Neural cell (in vitro differentiated cells): ENCODE data around the gene GALNT14. TPM values are rescaled to one million over a fixed set of nuclear protein-coding genes. Genes with fewer than 3 reads are reported as not detected.

Experiments used
- H2AFZ ChIP-seq: fragments of 200-600, 300-800 bp; sonication (generic), shearing (Covaris generic); 2 replicates; pipeline ENCODE4 v1.6.0; 2014; ENCODE audit warnings: low read depth, mild to moderate bottlenecking, antibody characterized with exemption, low read length, moderate library complexity
- H3F3A ChIP-seq: fragments of 200-600 bp; shearing (Covaris generic); 2 replicates; pipeline ENCODE4 v1.6.1; 2016; ENCODE audit warnings: mild to moderate bottlenecking, moderate library complexity, mixed read lengths, antibody characterized with exemption, low read length; ENCODE audit not compliant: insufficient read depth, poor library complexity, severe bottlenecking
- H3K27ac ChIP-seq: fragments of 200-600, 300-800 bp; sonication (generic), shearing (Covaris generic); 2 replicates; pipeline ENCODE4 v1.5.1; 2014; ENCODE audit warnings: mild to moderate bottlenecking, low read length, moderate library complexity
- H3K27me3 ChIP-seq: fragments of 300-800, 200-600 bp; sonication (generic), shearing (Covaris generic); 2 replicates; pipeline ENCODE4 v1.6.0; 2014; ENCODE audit warnings: mild to moderate bottlenecking, low read depth, low read length, moderate library complexity; ENCODE audit not compliant: insufficient read depth
- H3K36me3 ChIP-seq: fragments of 300-800, 200-600 bp; sonication (generic), shearing (Covaris generic); 2 replicates; pipeline ENCODE4 v1.5.1; 2014; ENCODE audit warnings: mild to moderate bottlenecking, antibody characterized with exemption, low read length, moderate library complexity; ENCODE audit not compliant: insufficient read depth
- H3K4me2 ChIP-seq: fragments of 300-800, 200-600 bp; sonication (generic), shearing (Covaris generic); 2 replicates; pipeline ENCODE4 v1.6.0; 2014; ENCODE audit warnings: mild to moderate bottlenecking, low read length
- H3K4me3 ChIP-seq: fragments of 300-800, 200-600 bp; sonication (generic), shearing (Covaris generic); 2 replicates; pipeline ENCODE4 v1.5.1; 2014; ENCODE audit warnings: mild to moderate bottlenecking, low read length, moderate library complexity
- H3K79me2 ChIP-seq: fragments of 200-600 bp; shearing (Covaris generic); replicated peaks from 2 replicates; pipeline ENCODE4 v1.6.0; 2014; ENCODE audit warnings: mild to moderate bottlenecking, low read length, moderate library complexity; ENCODE audit not compliant: insufficient read depth
- H3K9ac ChIP-seq: fragments of 300-800, 200-600 bp; sonication (generic), shearing (Covaris generic); 2 replicates; pipeline ENCODE4 v1.6.1; 2016; ENCODE audit warnings: mild to moderate bottlenecking, low read length, mixed read lengths
- H3K9me2 ChIP-seq: fragments of 200-600 bp; shearing (Covaris generic); 2 replicates; pipeline ENCODE4 v1.6.1; 2016; ENCODE audit warnings: mild to moderate bottlenecking, low read length, mixed read lengths; ENCODE audit not compliant: insufficient read depth
- H3K9me3 ChIP-seq: fragments of 200-600, 300-800 bp; sonication (generic), shearing (Covaris generic); 2 replicates; pipeline ENCODE4 v1.6.1; 2016; ENCODE audit warnings: mild to moderate bottlenecking, mixed run types, low read length, moderate library complexity, mixed read lengths
- H4K20me1 ChIP-seq: fragments of 200-600 bp; shearing (Covaris generic); 2 replicates; pipeline ENCODE4 v1.6.1; 2016; ENCODE audit warnings: mild to moderate bottlenecking, mixed run types; ENCODE audit not compliant: insufficient read depth
- EP300 ChIP-seq: fragments of 450-650 bp; conservative IDR thresholded peaks from 2 replicates; pipeline ENCODE4 v1.6.1; 2014; ENCODE audit warnings: antibody characterized with exemption, mild to moderate bottlenecking, moderate library complexity; ENCODE audit not compliant: poor library complexity, severe bottlenecking
- EZH2 ChIP-seq: fragments of 200-600, 300-800 bp; shearing (Covaris generic), sonication (generic); IDR thresholded peaks from 2 replicates; pipeline ENCODE4 v1.6.1; 2014; ENCODE audit warnings: antibody characterized with exemption, low read length, borderline replicate concordance, mild to moderate bottlenecking; ENCODE audit not compliant: insufficient read depth, poor library complexity, severe bottlenecking
- MXI1 ChIP-seq: fragments of 450-650 bp; conservative IDR thresholded peaks from 2 replicates; pipeline ENCODE4 v1.6.1; 2014; ENCODE audit warnings: antibody characterized with exemption, mild to moderate bottlenecking; ENCODE audit not compliant: poor library complexity, severe bottlenecking
- POLR2AphosphoS5 ChIP-seq: IDR thresholded peaks from 2 replicates; pipeline ENCODE4 v1.6.1; 2012
- RAD21 ChIP-seq: fragments of 450-650 bp; conservative IDR thresholded peaks from 2 replicates; pipeline ENCODE4 v1.6.1; 2014; ENCODE audit warnings: antibody characterized with exemption, mild to moderate bottlenecking, moderate library complexity
- SMC3 ChIP-seq: fragments of 450-650 bp; conservative IDR thresholded peaks from 2 replicates; pipeline ENCODE4 v1.6.1; 2014; ENCODE audit warnings: antibody characterized with exemption, mild to moderate bottlenecking, moderate library complexity; ENCODE audit not compliant: poor library complexity
- TAF1 ChIP-seq: IDR thresholded peaks from 2 replicates; pipeline ENCODE4 v1.6.1; 2012; ENCODE audit warnings: low read depth
- polyA plus RNA-seq: library from polyadenylated mRNA; depleted of rRNA; stranded (reverse); fragments of >200 nt; gene quantifications from 2 replicates; pipeline ENCODE4 v1.2.3, GENCODE V29; 2014
- TF ChIP-seq, protein P1 (sequence below): IDR thresholded peaks from 2 replicates; pipeline ENCODE4 v1.6.1; 2012; ENCODE audit warnings: borderline replicate concordance

Gene GALNT14
- polyA plus RNA-seq, 1 donor from 2014 or later: 15.9 TPM

DNA sequence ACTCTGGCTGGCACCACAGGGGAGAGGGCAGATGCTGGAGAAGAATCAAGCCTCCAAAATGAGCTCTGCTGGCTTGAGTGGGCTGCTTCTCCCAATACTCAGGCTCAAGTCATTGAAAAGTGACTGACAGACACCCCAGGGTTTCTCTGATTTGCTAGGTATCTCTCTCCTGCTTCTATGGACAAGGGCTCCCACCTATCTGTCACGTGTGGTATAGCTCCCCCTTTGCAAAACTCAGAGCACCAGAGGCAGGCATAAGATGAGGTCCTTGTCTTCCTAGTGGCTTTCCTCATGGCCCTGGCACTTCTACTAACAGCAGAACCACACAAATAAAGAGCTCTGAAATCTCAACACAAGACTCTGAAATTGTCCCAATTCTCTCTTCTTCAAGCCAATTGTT lies 105.2 kb downstream of the GALNT14 start:
- Histone ChIP-seq H4K20me1 (no peaks in the 10 kb centered on the region), H3K27me3 (no peaks in the 10 kb centered on the region), H3K4me3 (no peak overlapping the region), H2AFZ (no peak overlapping the region), H3F3A (no peaks in the 10 kb centered on the region), H3K27ac (no peak overlapping the region), H3K79me2 (no peaks in the 10 kb centered on the region), H3K36me3 (no peaks in the 10 kb centered on the region), H3K9ac (no peak overlapping the region), H3K9me2 (no peaks in the 10 kb centered on the region), H3K9me3 (peaks cover 12% of the 10 kb centered on the region), H3K4me2 (no peak overlapping the region)
- TF ChIP-seq MXI1 (no peak), TAF1 (no peak), EP300 (no peak), SMC3 (no peak), POLR2AphosphoS5 (no peak)

DNA sequence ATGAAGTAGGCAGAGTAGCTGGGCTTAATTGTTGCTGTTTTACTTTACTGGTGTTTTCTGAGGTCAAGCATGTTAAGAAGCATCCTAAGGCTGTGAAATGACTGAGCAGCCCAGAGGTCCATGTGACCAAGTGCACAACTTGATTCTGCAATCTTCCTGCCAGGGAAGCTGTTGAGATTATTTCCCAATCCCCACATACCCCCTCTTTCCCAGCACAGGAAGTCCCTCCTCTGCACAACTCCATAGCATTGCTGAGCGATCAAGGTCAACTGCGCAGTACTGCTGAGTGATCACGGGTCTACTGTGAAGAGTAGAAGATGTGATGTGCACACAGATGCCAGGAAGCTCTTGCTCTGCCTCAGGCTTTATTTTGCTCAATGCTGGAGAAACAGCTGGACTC lies 105.8 kb downstream of the GALNT14 start:
- H3K27ac ChIP-seq: no peak overlapping the region
- no peak overlapping the region for H2AFZ ChIP-seq
- no peaks in the 10 kb centered on the region for H3K36me3 ChIP-seq
- H3K9me2 ChIP-seq: no peaks in the 10 kb centered on the region
- H3K4me3 ChIP-seq: no peak overlapping the region
- H4K20me1 ChIP-seq: no peaks in the 10 kb centered on the region
- no peak overlapping the region for H3K9ac ChIP-seq
- no peaks in the 10 kb centered on the region for H3K27me3 ChIP-seq
- no peaks in the 10 kb centered on the region for H3K79me2 ChIP-seq
- TF ChIP-seq EZH2: no peak
- TF ChIP-seq MXI1: no peak
- no peak for TF ChIP-seq SMC3
- no peak for TF ChIP-seq RAD21
- H3F3A ChIP-seq: no peaks in the 10 kb centered on the region
- peaks cover 11% of the 10 kb centered on the region for H3K9me3 ChIP-seq
- H3K4me2 ChIP-seq: no peak overlapping the region

DNA sequence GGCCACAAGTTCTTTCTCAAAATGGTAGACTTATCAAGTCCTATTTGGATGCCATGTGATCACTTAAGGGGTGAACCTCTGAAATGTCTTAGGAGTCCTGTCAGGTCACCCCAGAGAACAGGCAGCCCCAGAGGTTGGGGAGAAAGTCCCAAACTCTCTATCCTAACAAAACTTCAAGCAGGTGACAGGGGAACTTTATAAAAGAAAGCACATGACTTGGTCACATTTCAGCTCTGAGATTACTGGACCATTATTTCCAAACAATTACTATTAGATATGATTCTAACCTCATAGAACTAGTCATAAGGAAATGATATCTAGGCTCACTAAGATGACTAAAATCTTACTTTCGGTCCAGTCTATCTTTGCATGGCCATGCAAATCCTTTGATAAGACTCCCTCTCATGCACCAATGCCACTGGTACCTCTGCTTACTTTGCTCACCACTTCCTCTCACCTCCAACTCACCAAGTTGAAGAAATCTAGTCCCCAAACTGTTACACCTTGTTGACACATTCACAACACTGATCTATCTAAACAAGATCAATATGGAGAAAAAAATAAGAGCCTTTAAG lies 107.0 kb downstream of the GALNT14 start:
- Histone ChIP-seq H3K4me2 (no peak overlapping the region), H3K79me2 (no peaks in the 10 kb centered on the region), H3K36me3 (no peaks in the 10 kb centered on the region), H4K20me1 (no peaks in the 10 kb centered on the region), H3K9me2 (no peaks in the 10 kb centered on the region), H3K9ac (no peak overlapping the region), H2AFZ (no peak overlapping the region), H3K27me3 (no peaks in the 10 kb centered on the region), H3K27ac (no peak overlapping the region), H3K9me3 (peaks cover 4% of the 10 kb centered on the region), H3K4me3 (no peak overlapping the region), H3F3A (no peaks in the 10 kb centered on the region)
- TF ChIP-seq SMC3: no peak
- no peak for TF ChIP-seq POLR2AphosphoS5

DNA sequence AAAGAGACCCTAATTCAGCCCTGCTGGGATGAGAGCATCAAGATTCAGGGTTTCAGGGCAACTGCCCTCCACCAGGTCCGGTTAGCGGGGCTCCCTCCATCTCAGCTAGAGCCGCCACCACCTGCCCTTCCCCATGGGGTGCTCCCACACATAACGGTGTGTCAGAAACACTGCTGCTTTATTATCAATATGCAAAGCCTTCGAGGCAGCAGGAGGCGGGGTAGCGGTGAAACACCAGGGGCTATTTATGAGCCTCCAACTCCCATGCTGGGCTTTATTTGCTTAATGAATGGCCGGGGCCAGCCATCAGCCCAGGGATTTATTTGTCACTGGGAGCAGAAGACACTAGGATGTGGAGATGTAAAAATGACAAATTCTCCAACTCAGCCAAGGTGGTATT lies 109.8 kb downstream of the GALNT14 start:
- H3K27ac ChIP-seq: no peak overlapping the region
- no peaks in the 10 kb centered on the region for H4K20me1 ChIP-seq
- H3F3A ChIP-seq: no peaks in the 10 kb centered on the region
- no peak overlapping the region for H2AFZ ChIP-seq
- no peak overlapping the region for H3K4me2 ChIP-seq
- TF ChIP-seq RAD21: no peak
- no peak for TF ChIP-seq SMC3
- no peak for TF ChIP-seq MXI1
- TF ChIP-seq TAF1: no peak
- no peak for TF ChIP-seq EZH2
- TF ChIP-seq, protein P1, sequence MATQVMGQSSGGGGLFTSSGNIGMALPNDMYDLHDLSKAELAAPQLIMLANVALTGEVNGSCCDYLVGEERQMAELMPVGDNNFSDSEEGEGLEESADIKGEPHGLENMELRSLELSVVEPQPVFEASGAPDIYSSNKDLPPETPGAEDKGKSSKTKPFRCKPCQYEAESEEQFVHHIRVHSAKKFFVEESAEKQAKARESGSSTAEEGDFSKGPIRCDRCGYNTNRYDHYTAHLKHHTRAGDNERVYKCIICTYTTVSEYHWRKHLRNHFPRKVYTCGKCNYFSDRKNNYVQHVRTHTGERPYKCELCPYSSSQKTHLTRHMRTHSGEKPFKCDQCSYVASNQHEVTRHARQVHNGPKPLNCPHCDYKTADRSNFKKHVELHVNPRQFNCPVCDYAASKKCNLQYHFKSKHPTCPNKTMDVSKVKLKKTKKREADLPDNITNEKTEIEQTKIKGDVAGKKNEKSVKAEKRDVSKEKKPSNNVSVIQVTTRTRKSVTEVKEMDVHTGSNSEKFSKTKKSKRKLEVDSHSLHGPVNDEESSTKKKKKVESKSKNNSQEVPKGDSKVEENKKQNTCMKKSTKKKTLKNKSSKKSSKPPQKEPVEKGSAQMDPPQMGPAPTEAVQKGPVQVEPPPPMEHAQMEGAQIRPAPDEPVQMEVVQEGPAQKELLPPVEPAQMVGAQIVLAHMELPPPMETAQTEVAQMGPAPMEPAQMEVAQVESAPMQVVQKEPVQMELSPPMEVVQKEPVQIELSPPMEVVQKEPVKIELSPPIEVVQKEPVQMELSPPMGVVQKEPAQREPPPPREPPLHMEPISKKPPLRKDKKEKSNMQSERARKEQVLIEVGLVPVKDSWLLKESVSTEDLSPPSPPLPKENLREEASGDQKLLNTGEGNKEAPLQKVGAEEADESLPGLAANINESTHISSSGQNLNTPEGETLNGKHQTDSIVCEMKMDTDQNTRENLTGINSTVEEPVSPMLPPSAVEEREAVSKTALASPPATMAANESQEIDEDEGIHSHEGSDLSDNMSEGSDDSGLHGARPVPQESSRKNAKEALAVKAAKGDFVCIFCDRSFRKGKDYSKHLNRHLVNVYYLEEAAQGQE: no peak
- H3K4me3 ChIP-seq: no peak overlapping the region
- H3K9ac ChIP-seq: no peak overlapping the region
- no peaks in the 10 kb centered on the region for H3K9me3 ChIP-seq
- no peaks in the 10 kb centered on the region for H3K9me2 ChIP-seq
- no peaks in the 10 kb centered on the region for H3K36me3 ChIP-seq
- H3K79me2 ChIP-seq: no peaks in the 10 kb centered on the region
- no peaks in the 10 kb centered on the region for H3K27me3 ChIP-seq
